Liver (tissue), 9 donors: ENCODE results near the gene C1GALT1. TPM values are rescaled to one million over a fixed set of nuclear protein-coding genes. Genes with fewer than 3 reads are reported as not detected.
A peak's percentile ranks its signal among the peaks of the same experiment; 100 is the strongest.

Experiments
- DNase-seq: peaks from one replicate; pipeline ENCODE4 v3.0.0-alpha.2; 2017; ENCODE audit warnings: low spot score
- H3K27ac ChIP-seq, 2 donors: one replicate each; pipeline ENCODE4 v1.7.0; 2013; ENCODE audit warnings: inconsistent platforms in 2 of 2, low read length in 2 of 2, control low read depth in 1 of 2, low read depth in 1 of 2, mild to moderate bottlenecking in 1 of 2
- H3K27me3 ChIP-seq, 4 donors: one replicate each; pipeline versions ENCODE4 v1.6.1 to v1.7.0; 2013; ENCODE audit warnings: low read length in 3 of 4, inconsistent platforms in 1 of 4, mild to moderate bottlenecking in 1 of 4, moderate library complexity in 1 of 4; ENCODE audit not compliant: control insufficient read depth in 4 of 4, insufficient read depth in 4 of 4
- H3K36me3 ChIP-seq, 4 donors: one replicate each; pipeline versions ENCODE4 v1.6.1 to v1.7.0; 2013; ENCODE audit warnings: low read length in 3 of 4, mild to moderate bottlenecking in 3 of 4, low read depth in 1 of 4, moderate library complexity in 1 of 4; ENCODE audit not compliant: control insufficient read depth in 4 of 4, insufficient read depth in 3 of 4
- H3K4me1 ChIP-seq, 4 donors: one replicate each; pipeline versions ENCODE4 v1.6.1 to v1.7.0; 2013; ENCODE audit warnings: low read length in 3 of 4, mild to moderate bottlenecking in 3 of 4, moderate library complexity in 1 of 4; ENCODE audit not compliant: control insufficient read depth in 4 of 4, insufficient read depth in 4 of 4
- H3K4me3 ChIP-seq, 3 donors: one replicate each; pipeline versions ENCODE4 v1.6.1 to v1.7.0; 2013; ENCODE audit warnings: low read length in 3 of 3, control low read depth in 1 of 3, low read depth in 1 of 3, mild to moderate bottlenecking in 1 of 3
- H3K9ac ChIP-seq, 2 donors: one replicate each; pipeline ENCODE4 v1.7.0; 2013; ENCODE audit warnings: low read length in 2 of 2, mild to moderate bottlenecking in 2 of 2, moderate library complexity in 2 of 2, control low read depth in 1 of 2, low read depth in 1 of 2
- H3K9me3 ChIP-seq, 4 donors: one replicate each; pipeline versions ENCODE4 v1.6.1 to v1.7.0; 2013; ENCODE audit warnings: low read length in 3 of 4; ENCODE audit not compliant: control insufficient read depth in 4 of 4
- EGR1 ChIP-seq, 2 donors: IDR thresholded peaks; 2 replicates each; pipeline ENCODE4 v1.6.1; 2016 to 2018; ENCODE audit warnings: antibody characterized with exemption in 2 of 2, low read depth in 2 of 2
- FOXA1 ChIP-seq: IDR thresholded peaks from 2 replicates; pipeline ENCODE4 v1.6.1; 2016; ENCODE audit warnings: antibody characterized with exemption
- FOXA2 ChIP-seq: IDR thresholded peaks from 2 replicates; pipeline ENCODE4 v1.6.1; 2016; ENCODE audit warnings: antibody characterized with exemption
- GABPA ChIP-seq, 2 donors: IDR thresholded peaks in 1 of 2; conservative IDR thresholded peaks in 1 of 2; 2 replicates each; pipeline ENCODE4 v1.6.1; 2016; ENCODE audit warnings: antibody characterized with exemption in 2 of 2, mild to moderate bottlenecking in 1 of 2, moderate library complexity in 1 of 2
- HNF4A ChIP-seq, 2 donors: conservative IDR thresholded peaks; 2 replicates each; pipeline ENCODE4 v1.6.1; 2016; ENCODE audit warnings: antibody characterized with exemption in 2 of 2, mild to moderate bottlenecking in 2 of 2
- HNF4G ChIP-seq: IDR thresholded peaks from 2 replicates; pipeline ENCODE4 v1.6.1; 2016; ENCODE audit warnings: antibody characterized with exemption
- JUND ChIP-seq, 2 donors: IDR thresholded peaks; 2 replicates each; pipeline ENCODE4 v1.6.1; 2016; ENCODE audit warnings: antibody characterized with exemption in 2 of 2
- NR2F2 ChIP-seq: IDR thresholded peaks from 2 replicates; pipeline ENCODE4 v1.6.1; 2016; ENCODE audit warnings: antibody characterized with exemption
- RAD21 ChIP-seq, 2 donors: IDR thresholded peaks; 2 replicates each; pipeline ENCODE4 v1.6.1; 2016; ENCODE audit warnings: antibody characterized with exemption in 2 of 2, mild to moderate bottlenecking in 2 of 2
- RXRA ChIP-seq, 2 donors: IDR thresholded peaks; 2 replicates each; pipeline ENCODE4 v1.6.1; 2017 to 2018; ENCODE audit warnings: antibody characterized with exemption in 2 of 2, mild to moderate bottlenecking in 1 of 2
- SP1 ChIP-seq: IDR thresholded peaks from 2 replicates; pipeline ENCODE4 v1.6.1; 2018; ENCODE audit warnings: antibody characterized with exemption, mild to moderate bottlenecking
- TAF1 ChIP-seq: conservative IDR thresholded peaks from 2 replicates; pipeline ENCODE4 v1.6.1; 2016; ENCODE audit warnings: antibody characterized with exemption, mild to moderate bottlenecking
- YY1 ChIP-seq: IDR thresholded peaks from 2 replicates; pipeline ENCODE4 v1.6.1; 2016; ENCODE audit warnings: antibody characterized with exemption, mild to moderate bottlenecking
- WGBS: extraction: QIAGEN DNeasy Blood & Tissue Kit; methylation state at CpG from one replicate; pipeline ENCODE4 v1.1.7; 2013; 5-methylcytosine and 5-hydroxymethylcytosine counted together
- polyA plus RNA-seq, 2 donors: library from polyadenylated mRNA; stranded (reverse) in 1 of 2; unstranded in 1 of 2; fragments of 200-250 nt in 1 of 2; fragments of >200 nt in 1 of 2; fragmentation: Nextera tagmentation in 1 of 2; extraction: Ambion mirVana in 1 of 2; gene quantifications; one replicate each; pipeline versions ENCODE4 v1.2.1 to v1.2.3, GENCODE V29; 2013 to 2015
- total RNA-seq, 2 donors: library from RNA; depleted of rRNA; stranded (reverse); fragments of >200 nt; gene quantifications; one replicate each; pipeline ENCODE4 v1.2.3, GENCODE V29; 2014
- TF ChIP-seq, protein P1 (sequence below): IDR thresholded peaks from 2 replicates; pipeline ENCODE4 v1.6.1; 2016; ENCODE audit warnings: antibody characterized with exemption, mild to moderate bottlenecking
- TF ChIP-seq, protein P2 (sequence below): IDR thresholded peaks from 2 replicates; pipeline ENCODE4 v1.6.1; 2016; ENCODE audit warnings: antibody characterized with exemption
- TF ChIP-seq, protein P3 (sequence below): fragments of 150-350 bp; IDR thresholded peaks from 2 replicates; pipeline ENCODE4 v1.5.1; 2017; ENCODE audit warnings: improper control_type of control experiment, low read depth, low read length; ENCODE audit not compliant: missing input control
- TF ChIP-seq, protein P4 (sequence below): IDR thresholded peaks from 2 replicates; pipeline ENCODE4 v1.6.1; 2016; ENCODE audit warnings: antibody characterized with exemption
- TF ChIP-seq, protein P5 (sequence below): IDR thresholded peaks from 2 replicates; pipeline ENCODE4 v1.6.1; 2016; ENCODE audit warnings: antibody characterized with exemption
- donor health status: healthy.
- donor health status: healthy.
- donor health status: healthy.
- donor health status: healthy.
- donor health status: healthy.

The C1GALT1 gene
- total RNA-seq (10 to 100 TPM; 16.2 to 28.6 TPM), polyA plus RNA-seq (1 to 10 TPM; 5.6 to 8.8 TPM)

DNA sequence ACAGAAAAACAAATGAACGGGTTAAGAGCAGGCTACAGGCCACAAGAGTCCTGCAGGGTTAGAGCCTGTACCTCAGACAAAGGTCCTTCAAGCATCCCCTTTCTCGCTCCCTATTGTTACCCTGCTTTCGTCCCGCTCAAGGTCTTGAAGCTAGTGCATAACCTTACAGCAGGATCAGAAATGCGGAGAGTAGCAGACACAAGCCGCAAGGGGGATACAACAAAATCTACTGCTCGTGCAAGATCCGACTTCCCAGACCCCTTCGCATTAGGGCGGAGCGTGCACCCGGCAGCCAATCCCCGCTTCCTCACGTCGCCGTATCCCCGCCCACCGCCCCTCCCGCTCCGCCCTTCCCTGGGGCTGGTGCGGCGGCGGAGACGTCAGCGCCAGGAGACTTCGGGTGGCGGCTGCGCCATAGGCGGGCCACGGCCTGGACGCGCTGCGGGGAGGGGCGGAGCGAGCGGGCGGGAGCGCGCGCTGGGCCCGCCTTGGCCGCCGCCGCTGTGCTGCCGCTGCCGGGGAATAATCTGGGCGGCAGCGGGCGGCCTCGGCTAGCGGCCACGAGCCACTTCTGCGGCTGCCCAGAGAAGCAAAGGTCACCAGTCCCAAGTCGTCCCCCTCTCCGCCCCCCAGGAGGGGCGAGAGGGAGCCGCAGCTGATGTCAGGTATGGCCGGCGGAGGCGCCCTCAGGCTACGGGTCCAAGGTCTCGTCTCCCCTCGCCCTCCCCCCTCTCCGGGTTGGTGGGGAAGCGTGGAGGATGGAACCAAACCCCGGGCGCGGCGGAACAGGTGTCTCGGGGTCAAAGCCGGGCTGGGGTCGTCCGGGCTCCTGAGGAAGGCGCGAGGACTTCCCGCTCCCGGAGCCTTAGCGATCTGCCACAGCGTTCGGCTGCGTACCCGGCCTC lies at the start of gene C1GALT1:
Gene C1GALT1, plus strand, starts transcription at position 389 of the 905 bp plus-strand sequence. CDS start 51,776 bp downstream, outside the sequence.
- peaks cover 1 to 22% (median 16%) of the 10 kb centered on the region in 4 donors for H3K4me1 ChIP-seq
- H3K9ac ChIP-seq, result peak within 1 kb of the TSS; percentile 87
- H3K9me3 ChIP-seq, result no peaks in the 10 kb centered on the region
- DNase-seq, result peak; percentile 98
- WGBS, result under 1% methylated on average over 82 of the region's 82 CpGs
- peak within 1 kb of the TSS; percentile 93 to 99 for H3K27ac ChIP-seq
- TF ChIP-seq, protein P1, sequence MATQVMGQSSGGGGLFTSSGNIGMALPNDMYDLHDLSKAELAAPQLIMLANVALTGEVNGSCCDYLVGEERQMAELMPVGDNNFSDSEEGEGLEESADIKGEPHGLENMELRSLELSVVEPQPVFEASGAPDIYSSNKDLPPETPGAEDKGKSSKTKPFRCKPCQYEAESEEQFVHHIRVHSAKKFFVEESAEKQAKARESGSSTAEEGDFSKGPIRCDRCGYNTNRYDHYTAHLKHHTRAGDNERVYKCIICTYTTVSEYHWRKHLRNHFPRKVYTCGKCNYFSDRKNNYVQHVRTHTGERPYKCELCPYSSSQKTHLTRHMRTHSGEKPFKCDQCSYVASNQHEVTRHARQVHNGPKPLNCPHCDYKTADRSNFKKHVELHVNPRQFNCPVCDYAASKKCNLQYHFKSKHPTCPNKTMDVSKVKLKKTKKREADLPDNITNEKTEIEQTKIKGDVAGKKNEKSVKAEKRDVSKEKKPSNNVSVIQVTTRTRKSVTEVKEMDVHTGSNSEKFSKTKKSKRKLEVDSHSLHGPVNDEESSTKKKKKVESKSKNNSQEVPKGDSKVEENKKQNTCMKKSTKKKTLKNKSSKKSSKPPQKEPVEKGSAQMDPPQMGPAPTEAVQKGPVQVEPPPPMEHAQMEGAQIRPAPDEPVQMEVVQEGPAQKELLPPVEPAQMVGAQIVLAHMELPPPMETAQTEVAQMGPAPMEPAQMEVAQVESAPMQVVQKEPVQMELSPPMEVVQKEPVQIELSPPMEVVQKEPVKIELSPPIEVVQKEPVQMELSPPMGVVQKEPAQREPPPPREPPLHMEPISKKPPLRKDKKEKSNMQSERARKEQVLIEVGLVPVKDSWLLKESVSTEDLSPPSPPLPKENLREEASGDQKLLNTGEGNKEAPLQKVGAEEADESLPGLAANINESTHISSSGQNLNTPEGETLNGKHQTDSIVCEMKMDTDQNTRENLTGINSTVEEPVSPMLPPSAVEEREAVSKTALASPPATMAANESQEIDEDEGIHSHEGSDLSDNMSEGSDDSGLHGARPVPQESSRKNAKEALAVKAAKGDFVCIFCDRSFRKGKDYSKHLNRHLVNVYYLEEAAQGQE, result peak; percentile 28
- TF ChIP-seq, protein P2, sequence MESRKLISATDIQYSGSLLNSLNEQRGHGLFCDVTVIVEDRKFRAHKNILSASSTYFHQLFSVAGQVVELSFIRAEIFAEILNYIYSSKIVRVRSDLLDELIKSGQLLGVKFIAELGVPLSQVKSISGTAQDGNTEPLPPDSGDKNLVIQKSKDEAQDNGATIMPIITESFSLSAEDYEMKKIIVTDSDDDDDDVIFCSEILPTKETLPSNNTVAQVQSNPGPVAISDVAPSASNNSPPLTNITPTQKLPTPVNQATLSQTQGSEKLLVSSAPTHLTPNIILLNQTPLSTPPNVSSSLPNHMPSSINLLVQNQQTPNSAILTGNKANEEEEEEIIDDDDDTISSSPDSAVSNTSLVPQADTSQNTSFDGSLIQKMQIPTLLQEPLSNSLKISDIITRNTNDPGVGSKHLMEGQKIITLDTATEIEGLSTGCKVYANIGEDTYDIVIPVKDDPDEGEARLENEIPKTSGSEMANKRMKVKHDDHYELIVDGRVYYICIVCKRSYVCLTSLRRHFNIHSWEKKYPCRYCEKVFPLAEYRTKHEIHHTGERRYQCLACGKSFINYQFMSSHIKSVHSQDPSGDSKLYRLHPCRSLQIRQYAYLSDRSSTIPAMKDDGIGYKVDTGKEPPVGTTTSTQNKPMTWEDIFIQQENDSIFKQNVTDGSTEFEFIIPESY, result no peak
- peak; percentile 50 for TF ChIP-seq SP1
- TF ChIP-seq YY1, result peak; percentile 54
- no peak for TF ChIP-seq GABPA (IDR thresholded peaks at IDR 0.05 in 1 of 2, conservative IDR thresholded peaks at IDR 0.05 in 1 of 2)
- peak; percentile 18 for TF ChIP-seq NR2F2
- peak; percentile 92 for TF ChIP-seq TAF1
- TF ChIP-seq RXRA (IDR thresholded peaks at IDR 0.05), result peak in 1 of 2 donors; percentile 40
- TF ChIP-seq RAD21 (IDR thresholded peaks at IDR 0.05), result peak in 1 of 2 donors; percentile 69
- TF ChIP-seq, protein P3, sequence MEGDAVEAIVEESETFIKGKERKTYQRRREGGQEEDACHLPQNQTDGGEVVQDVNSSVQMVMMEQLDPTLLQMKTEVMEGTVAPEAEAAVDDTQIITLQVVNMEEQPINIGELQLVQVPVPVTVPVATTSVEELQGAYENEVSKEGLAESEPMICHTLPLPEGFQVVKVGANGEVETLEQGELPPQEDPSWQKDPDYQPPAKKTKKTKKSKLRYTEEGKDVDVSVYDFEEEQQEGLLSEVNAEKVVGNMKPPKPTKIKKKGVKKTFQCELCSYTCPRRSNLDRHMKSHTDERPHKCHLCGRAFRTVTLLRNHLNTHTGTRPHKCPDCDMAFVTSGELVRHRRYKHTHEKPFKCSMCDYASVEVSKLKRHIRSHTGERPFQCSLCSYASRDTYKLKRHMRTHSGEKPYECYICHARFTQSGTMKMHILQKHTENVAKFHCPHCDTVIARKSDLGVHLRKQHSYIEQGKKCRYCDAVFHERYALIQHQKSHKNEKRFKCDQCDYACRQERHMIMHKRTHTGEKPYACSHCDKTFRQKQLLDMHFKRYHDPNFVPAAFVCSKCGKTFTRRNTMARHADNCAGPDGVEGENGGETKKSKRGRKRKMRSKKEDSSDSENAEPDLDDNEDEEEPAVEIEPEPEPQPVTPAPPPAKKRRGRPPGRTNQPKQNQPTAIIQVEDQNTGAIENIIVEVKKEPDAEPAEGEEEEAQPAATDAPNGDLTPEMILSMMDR, result peak; percentile 53
- TF ChIP-seq, protein P4, sequence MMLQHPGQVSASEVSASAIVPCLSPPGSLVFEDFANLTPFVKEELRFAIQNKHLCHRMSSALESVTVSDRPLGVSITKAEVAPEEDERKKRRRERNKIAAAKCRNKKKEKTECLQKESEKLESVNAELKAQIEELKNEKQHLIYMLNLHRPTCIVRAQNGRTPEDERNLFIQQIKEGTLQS, result no peak
- TF ChIP-seq HNF4A (conservative IDR thresholded peaks at IDR 0.05), result peak; percentile 74 to 79
- no peak for TF ChIP-seq FOXA1
- no peak for TF ChIP-seq EGR1 (IDR thresholded peaks at IDR 0.05; ENCODE audit: low read depth in 2 of 2)
- no peak for TF ChIP-seq FOXA2
- peak; percentile 60 for TF ChIP-seq HNF4G
- TF ChIP-seq JUND (IDR thresholded peaks at IDR 0.05), result no peak
- TF ChIP-seq, protein P5, sequence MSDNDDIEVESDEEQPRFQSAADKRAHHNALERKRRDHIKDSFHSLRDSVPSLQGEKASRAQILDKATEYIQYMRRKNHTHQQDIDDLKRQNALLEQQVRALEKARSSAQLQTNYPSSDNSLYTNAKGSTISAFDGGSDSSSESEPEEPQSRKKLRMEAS, result peak; percentile 37
- H3K36me3 ChIP-seq, result no peaks in the 10 kb centered on the region
- H3K4me3 ChIP-seq, result peak within 1 kb of the TSS; percentile 91 to 93 (median 92)
- no peaks in the 10 kb centered on the region for H3K27me3 ChIP-seq
